GM19025 (cell line): Measurements from ENCODE around the gene UST.
"Not testable (repeated sequence)": the region's sequence is repeated elsewhere in the genome, so short reads cannot be mapped to it uniquely, and the experiment has no call there.

ENCODE experiments used
- ATAC-seq: cut with Tn5 transposase; IDR thresholded peaks from one replicate; pipeline ENCODE4 v1.9.1; 2021; ENCODE audit warnings: mild to moderate bottlenecking, low read depth, moderate library complexity; ENCODE audit not compliant: unreplicated experiment

UST gene

GRCh38 chr6:149025061-149025460 is 278.2 kb downstream of the UST start:
- ATAC-seq: no peak

DNA sequence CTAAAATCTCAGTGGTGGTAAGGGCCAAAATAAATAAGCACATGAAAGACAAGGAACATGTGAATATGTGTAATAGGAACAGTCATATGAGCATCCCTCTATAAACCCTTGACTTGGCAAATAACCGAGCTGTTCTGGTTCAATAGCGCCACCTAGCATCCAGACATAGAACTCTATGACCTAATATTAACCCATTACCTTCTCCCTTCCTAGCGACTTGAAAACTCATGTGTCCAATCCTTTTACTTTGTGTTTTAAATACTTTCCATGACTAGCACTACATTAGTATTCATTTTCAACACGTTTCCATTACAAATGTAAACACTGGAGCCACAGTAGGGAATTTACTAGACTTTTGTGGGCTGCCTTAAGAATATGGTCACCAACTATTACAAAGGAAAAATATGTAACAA is 279.7 kb downstream of the UST start:
- no peak for ATAC-seq

DNA sequence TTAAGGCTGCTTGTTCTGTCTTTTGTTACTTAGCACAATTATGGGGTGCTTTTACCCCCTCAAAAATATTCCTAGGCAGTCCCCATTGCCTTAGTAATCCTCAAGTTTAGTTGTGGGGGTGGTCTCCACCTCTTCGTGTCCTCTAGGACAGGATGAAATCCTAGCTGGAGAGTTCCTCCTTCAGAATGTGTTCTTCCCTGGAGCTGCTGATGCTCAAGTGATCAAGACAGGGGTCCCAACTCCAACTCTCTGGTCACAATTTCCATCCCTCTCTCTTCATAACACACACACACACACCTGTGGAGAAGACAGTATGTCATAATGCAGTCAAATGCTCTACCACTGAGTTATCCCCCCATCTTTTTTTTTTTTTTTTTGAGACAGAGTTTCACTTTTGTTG is 280.7 kb downstream of the UST start:
- no peak for ATAC-seq

GRCh38 chr6:149028767-149029405 is 282.1 kb downstream of the UST start:
- ATAC-seq: no peak

DNA sequence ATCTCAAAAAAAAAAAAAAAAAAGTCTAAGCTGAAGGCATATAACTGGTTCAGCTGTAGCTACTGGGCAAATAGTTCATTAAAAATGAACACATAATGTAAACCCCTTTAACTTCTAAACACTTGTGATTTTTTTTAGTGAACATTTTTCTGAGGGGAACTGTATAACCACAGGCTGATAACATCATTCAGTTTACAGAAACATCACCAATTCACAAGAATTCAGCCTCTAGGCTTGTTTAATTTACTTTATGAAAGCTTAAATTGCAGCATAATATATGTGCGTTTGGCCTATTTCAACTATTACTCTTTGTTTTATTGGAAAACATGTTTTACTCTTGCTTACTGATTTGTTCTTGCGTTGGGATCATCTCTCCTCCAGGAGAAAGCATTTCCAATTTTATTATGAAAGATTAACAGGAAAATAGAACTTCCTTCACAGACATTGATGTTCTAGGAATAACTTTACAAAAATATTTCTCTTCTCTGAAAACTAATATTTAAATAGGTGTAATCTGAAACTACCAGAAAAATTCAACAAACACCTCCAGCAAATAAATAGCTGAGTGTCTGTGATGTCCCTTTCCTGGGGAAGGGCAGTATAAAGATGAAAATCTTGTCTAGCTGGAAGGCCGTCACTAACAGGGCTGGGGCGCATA is 284.5 kb downstream of the UST start:
- no peak for ATAC-seq

- ATAC-seq: peak; percentile 24
Measured at GRCh38 chr6:149031859-149032598, 285.2 kb downstream of the UST start.

DNA sequence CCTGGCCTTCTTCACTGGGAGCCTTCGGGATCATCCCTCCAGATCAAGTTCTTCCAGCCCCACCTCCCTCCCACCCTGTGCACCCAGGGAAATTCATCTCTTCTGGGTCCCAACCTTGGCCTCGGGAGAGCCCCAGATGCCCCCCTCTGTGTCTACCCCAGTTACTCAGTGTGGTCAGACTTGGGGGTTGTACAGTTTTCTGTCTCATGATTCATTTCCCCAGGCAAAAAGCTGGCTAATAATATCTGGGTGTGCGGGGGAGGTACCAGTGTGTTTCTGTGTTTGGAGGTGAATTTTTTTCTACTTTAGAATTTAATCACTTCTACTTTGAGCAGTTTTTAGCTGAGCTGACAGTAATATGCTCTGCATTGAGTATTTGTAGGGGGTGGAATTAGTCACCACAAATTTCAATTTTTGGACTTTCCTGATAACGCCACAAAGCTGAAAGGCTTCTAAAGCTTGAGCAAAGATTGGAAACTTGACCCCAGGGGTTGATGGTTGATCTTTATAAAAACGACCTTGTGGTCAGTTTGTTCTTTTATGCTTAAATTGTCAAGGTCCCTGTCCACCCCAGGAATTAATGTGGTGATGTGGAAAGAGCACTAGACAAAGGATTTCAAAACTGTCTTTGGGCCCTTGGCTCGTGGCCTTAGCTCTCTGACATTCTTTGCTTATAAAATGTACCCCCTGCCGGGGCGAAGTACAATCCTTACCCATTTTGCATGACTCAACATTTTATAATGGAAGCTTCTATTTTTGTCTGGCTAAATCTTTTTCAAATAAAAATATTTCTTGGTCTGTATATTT is 286.0 kb downstream of the UST start:
- peak; percentile 70 for ATAC-seq

GRCh38 chr6:149033454-149033853 is 286.6 kb downstream of the UST start:
- ATAC-seq: no peak

- no peak for ATAC-seq
Measured at GRCh38 chr6:149035766-149036165, 288.9 kb downstream of the UST start.

GRCh38 chr6:149037051-149037671 is 290.3 kb downstream of the UST start:
- no peak for ATAC-seq

DNA sequence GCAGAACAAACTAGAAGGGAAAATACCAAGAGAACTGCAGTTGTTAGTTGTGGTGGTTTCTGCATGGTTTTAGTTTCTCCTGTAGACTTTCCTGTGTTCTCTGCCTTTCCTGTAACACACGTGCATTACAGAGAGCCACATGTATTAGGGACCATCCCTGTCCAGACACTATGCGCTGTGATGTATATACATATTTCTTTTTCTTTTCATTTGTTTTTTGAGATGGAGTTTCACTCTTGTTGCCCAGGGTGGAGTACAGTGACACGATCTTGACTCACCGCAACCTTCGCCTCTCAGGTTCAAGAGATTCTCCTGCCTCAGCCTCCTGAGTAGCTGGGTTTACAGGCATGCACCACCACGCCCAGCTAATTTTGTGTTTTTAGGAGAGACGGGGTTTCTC is 292.2 kb downstream of the UST start:
- not testable (repeated sequence) for ATAC-seq

- ATAC-seq: no peak
Measured at GRCh38 chr6:149041953-149042352, 295.1 kb downstream of the UST start.

DNA sequence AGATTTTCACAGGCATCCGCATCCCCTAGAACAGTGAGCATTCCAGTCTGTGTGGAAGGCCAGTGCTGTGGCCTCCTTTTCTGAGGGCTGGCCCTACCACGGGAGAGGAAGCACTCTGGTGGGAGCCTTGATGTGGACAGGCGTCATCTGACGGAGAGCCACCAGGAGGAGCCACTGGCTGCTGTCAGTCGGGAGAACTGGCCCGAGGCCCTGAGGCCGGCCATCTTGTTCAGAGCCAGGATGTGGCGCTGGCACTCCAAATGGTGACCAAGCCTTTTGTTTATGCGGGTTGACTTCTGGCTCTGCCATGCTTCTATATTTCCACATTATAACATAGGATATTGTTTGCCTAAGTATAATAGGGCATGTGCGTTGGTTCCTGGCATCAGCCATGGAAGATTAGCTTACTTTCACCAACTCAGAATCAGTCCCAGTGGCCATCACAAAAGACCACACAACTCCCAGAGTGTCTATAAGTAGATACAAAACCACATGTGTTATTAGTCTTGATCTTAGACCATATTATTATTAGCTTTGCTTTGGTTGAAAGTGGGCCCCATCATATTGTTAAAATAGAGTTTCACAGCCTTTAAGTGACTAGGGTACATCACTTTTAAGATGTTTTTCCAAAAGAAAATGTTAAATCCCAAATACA is 296.8 kb downstream of the UST start:
- ATAC-seq: no peak

DNA sequence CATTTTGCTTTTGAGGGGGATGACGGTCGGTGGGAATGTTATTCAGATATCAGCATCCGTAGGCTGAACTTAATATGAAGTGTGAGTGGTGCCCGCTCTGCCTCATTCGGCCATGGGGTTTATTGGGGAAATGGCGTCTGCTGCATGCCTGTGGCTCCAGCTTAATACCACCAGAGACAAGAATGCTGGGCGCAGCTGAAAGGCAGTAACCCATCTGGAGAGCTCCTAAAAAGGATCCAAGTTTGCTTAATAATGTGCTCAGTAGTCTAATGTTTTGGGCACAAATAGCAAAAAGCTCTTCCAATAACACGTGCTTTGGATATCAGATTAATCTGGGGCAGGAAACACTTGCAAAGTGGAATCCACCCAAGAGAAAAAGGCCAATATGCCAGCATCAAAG is 297.7 kb downstream of the UST start:
- ATAC-seq: no peak

DNA sequence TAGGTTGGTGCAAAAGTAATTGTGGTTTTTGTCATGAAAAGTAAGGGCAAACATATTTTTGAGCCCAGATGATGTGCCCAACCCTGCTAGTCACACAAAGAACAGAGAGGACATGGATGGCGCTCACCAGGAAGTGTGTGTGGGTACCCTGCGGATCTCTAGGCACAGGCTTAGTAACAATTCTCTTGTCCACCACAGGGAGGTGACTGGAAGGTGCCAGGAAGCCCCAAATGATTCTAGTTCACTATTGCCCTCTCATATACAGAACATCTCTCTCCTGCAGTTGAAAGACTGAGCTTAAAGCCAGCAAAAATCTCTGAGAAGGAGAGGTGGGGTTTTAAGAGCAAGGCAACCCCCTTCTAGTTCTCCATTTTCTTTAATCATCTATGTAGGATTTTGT is 298.6 kb downstream of the UST start:
- ATAC-seq: no peak

DNA sequence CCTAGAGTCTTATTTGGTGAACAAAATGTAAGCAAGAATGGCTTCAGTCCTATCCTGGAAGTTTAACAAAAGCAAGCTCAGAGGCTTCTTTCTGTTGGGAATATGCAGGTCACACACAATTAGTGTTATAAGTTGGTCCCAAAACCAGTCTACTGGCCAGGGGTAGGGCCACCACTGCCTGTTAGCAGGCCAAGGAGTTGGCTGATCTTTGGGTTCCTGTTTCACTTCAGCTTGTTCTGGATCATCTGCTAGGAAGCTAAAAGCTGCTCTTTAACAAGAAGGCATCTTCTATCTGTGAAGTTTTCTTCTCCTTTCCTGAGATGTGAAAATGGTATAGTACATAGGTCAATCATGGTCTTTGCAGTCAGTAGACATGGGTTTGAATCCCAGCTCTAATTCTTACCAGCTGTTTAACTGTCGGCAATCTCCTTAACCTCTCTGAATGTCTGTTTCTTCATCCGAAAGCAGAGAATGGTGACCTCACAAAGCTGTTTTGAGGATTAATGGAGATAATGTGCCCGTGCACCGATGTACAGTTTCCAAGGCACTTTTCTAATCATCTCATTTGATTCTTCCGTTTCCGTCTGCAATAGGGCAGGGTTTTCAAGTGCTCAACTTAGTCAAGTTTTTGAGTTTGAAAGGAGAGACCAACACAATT is 299.5 kb downstream of the UST start:
- no peak for ATAC-seq

GRCh38 chr6:149046822-149047246 is 300.0 kb downstream of the UST start:
- ATAC-seq: peak; percentile 69

- no peak for ATAC-seq
Measured at GRCh38 chr6:149049230-149049629, 302.4 kb downstream of the UST start.

- ATAC-seq: no peak
Measured at GRCh38 chr6:149050160-149050559, 303.3 kb downstream of the UST start.
